ENCODE results near the gene TMEM51. TPM values are rescaled to one million over a fixed set of nuclear protein-coding genes. Genes with fewer than 3 reads are reported as not detected.

The TMEM51 gene
- polyA plus RNA-seq, 1 donor (not counting 4 experiments of a cell fraction or from before 2014, with no cell fraction given), result 12.9 TPM

- Histone ChIP-seq H4K20me1 (ENCODE audit: control insufficient read depth, extremely low read depth, insufficient read depth, low read length) (peaks cover 2% of the 10 kb centered on the region), H3K9ac (ENCODE audit: control insufficient read depth, extremely low read depth, insufficient read depth, low read length) (no peak overlapping the region), H3K9me1 (ENCODE audit: control insufficient read depth, extremely low read depth, insufficient read depth, low read length) (no peaks in the 10 kb centered on the region), H3K4me2 (ENCODE audit: control insufficient read depth, extremely low read depth, insufficient read depth, low read depth, low read length) (no peak overlapping the region), H3K27me3 (ENCODE audit: control insufficient read depth, extremely low read depth, insufficient read depth, low read length) (no peaks in the 10 kb centered on the region), H3K4me1 (ENCODE audit: control insufficient read depth, extremely low read depth, insufficient read depth, low read length) (no peaks in the 10 kb centered on the region), H3K79me2 (ENCODE audit: control insufficient read depth, insufficient read depth, low read length) (no peaks in the 10 kb centered on the region), H3K4me3 (ENCODE audit: control insufficient read depth in 2 of 3, extremely low read depth in 1 of 3, insufficient read depth in 2 of 3, low read depth in 1 of 3, low read length in 3 of 3) (no peak overlapping the region), H3K9me3 (ENCODE audit: control insufficient read depth, low read depth, low read length) (no peaks in the 10 kb centered on the region), H2AFZ (ENCODE audit: control insufficient read depth, low read length) (no peak overlapping the region), H3K36me3 (ENCODE audit: control insufficient read depth in 2 of 2, extremely low read depth in 1 of 2, insufficient read depth in 2 of 2, low read length in 2 of 2) (no peaks in the 10 kb centered on the region), H3K27ac (ENCODE audit: control insufficient read depth, insufficient read depth, low read length) (no peak overlapping the region)
- no peak for FAIRE-seq
- no peak for DNase-seq (ENCODE audit: low read depth, low spot score)
- dilution Hi-C loops (cut with MboI; ENCODE audit: extremely low pct_ligation_motif_present, low sequenced_read_pairs), result no loop called here
- no peak for TF ChIP-seq CTCF (optimal IDR thresholded peaks at IDR 0.05 in 1 of 3, IDR thresholded peaks at IDR 0.05 in 1 of 3, conservative IDR thresholded peaks at IDR 0.05 in 1 of 3; ENCODE audit: extremely low read depth in 1 of 3, insufficient read depth in 2 of 3, low read length in 3 of 3)
- no peak for TF ChIP-seq EZH2 (IDR thresholded peaks at IDR 0.05; ENCODE audit: low read length)
Measured at GRCh38 chr1:15226388-15227255, 73.1 kb downstream of the TMEM51 start.

GRCh38 chr1:15229707-15230131, 76.2 kb downstream of the TMEM51 start:
- Histone ChIP-seq H3K4me1 (ENCODE audit: control insufficient read depth, extremely low read depth, insufficient read depth, low read length) (no peaks in the 10 kb centered on the region), H3K27ac (ENCODE audit: control insufficient read depth, insufficient read depth, low read length) (no peak overlapping the region), H3K4me2 (ENCODE audit: control insufficient read depth, extremely low read depth, insufficient read depth, low read depth, low read length) (no peak overlapping the region), H3K4me3 (ENCODE audit: control insufficient read depth in 2 of 3, extremely low read depth in 1 of 3, insufficient read depth in 2 of 3, low read depth in 1 of 3, low read length in 3 of 3) (no peak overlapping the region), H3K9ac (ENCODE audit: control insufficient read depth, extremely low read depth, insufficient read depth, low read length) (no peak overlapping the region), H3K9me3 (ENCODE audit: control insufficient read depth, low read depth, low read length) (no peaks in the 10 kb centered on the region), H4K20me1 (ENCODE audit: control insufficient read depth, extremely low read depth, insufficient read depth, low read length) (peaks cover 2% of the 10 kb centered on the region), H2AFZ (ENCODE audit: control insufficient read depth, low read length) (no peak overlapping the region), H3K9me1 (ENCODE audit: control insufficient read depth, extremely low read depth, insufficient read depth, low read length) (no peaks in the 10 kb centered on the region), H3K27me3 (ENCODE audit: control insufficient read depth, extremely low read depth, insufficient read depth, low read length) (no peaks in the 10 kb centered on the region), H3K36me3 (ENCODE audit: control insufficient read depth in 2 of 2, extremely low read depth in 1 of 2, insufficient read depth in 2 of 2, low read length in 2 of 2) (no peaks in the 10 kb centered on the region), H3K79me2 (ENCODE audit: control insufficient read depth, insufficient read depth, low read length) (no peaks in the 10 kb centered on the region)
- TF ChIP-seq CTCF (optimal IDR thresholded peaks at IDR 0.05 in 1 of 3, IDR thresholded peaks at IDR 0.05 in 1 of 3, conservative IDR thresholded peaks at IDR 0.05 in 1 of 3; ENCODE audit: extremely low read depth in 1 of 3, insufficient read depth in 2 of 3, low read length in 3 of 3), result no peak
- no peak for TF ChIP-seq EZH2 (IDR thresholded peaks at IDR 0.05; ENCODE audit: low read length)
- dilution Hi-C loops (cut with MboI; ENCODE audit: extremely low pct_ligation_motif_present, low sequenced_read_pairs), result no loop called here
- no peak for FAIRE-seq
- no peak for DNase-seq (ENCODE audit: low read depth, low spot score)

Measured in keratinocyte (primary cell).